GM19238 (cell line): Measurements from ENCODE around the gene SPATA9.
A peak's percentile ranks its signal among the peaks of the same experiment; 100 is the strongest.
"Not testable (repeated sequence)": the region's sequence is repeated elsewhere in the genome, so short reads cannot be mapped to it uniquely, and the experiment has no call there.

Source experiments
- DNase-seq: peaks from one replicate; pipeline ENCODE4 v3.0.0; 2011; ENCODE audit warnings: low spot score; ENCODE audit not compliant: insufficient read length

SPATA9 gene

GRCh38 chr5:95646569-95647431, 36.0 kb downstream of the SPATA9 start, which contains the start of gene RFESD:
Gene RFESD, plus strand, starts transcription at chr5:95646777. Its CDS starts 5,495 bp downstream, at chr5:95652272.
- peak; percentile 73 for DNase-seq

- DNase-seq: not testable (repeated sequence)
Observed at GRCh38 chr5:95646226-95646568, 36.6 kb downstream of the SPATA9 start.

- DNase-seq: peak; percentile 31
Observed at GRCh38 chr5:95644351-95645042, 38.3 kb downstream of the SPATA9 start.

- no peak for DNase-seq
Observed at GRCh38 chr5:95643152-95643551, 39.6 kb downstream of the SPATA9 start.

- DNase-seq: no peak
Observed at GRCh38 chr5:95641741-95642220, 41.0 kb downstream of the SPATA9 start.

- DNase-seq: no peak
Observed at GRCh38 chr5:95638632-95639031, 44.2 kb downstream of the SPATA9 start.

GRCh38 chr5:95634081-95634480, 48.7 kb downstream of the SPATA9 start:
- DNase-seq: no peak

GRCh38 chr5:95633671-95634070, 49.1 kb downstream of the SPATA9 start:
- DNase-seq: no peak

GRCh38 chr5:95632942-95633341, 49.8 kb downstream of the SPATA9 start:
- not testable (repeated sequence) for DNase-seq

GRCh38 chr5:95631991-95632675, 50.7 kb downstream of the SPATA9 start:
- no peak for DNase-seq

GRCh38 chr5:95631255-95631958, 51.4 kb downstream of the SPATA9 start:
- no peak for DNase-seq

- DNase-seq: no peak
Observed at GRCh38 chr5:95630394-95630917, 52.3 kb downstream of the SPATA9 start.

GRCh38 chr5:95628933-95629332, 53.9 kb downstream of the SPATA9 start:
- DNase-seq: no peak

GRCh38 chr5:95627971-95628810, 54.6 kb downstream of the SPATA9 start:
- DNase-seq: no peak

GRCh38 chr5:95626701-95627100, 56.1 kb downstream of the SPATA9 start:
- no peak for DNase-seq

- no peak for DNase-seq
Observed at GRCh38 chr5:95624368-95624767, 58.4 kb downstream of the SPATA9 start.

GRCh38 chr5:95623706-95624105, 59.1 kb downstream of the SPATA9 start:
- no peak for DNase-seq

- no peak for DNase-seq
Observed at GRCh38 chr5:95621839-95622629, 60.8 kb downstream of the SPATA9 start.
